ENCODE results near the gene RBM44.

RBM44 gene

DNA sequence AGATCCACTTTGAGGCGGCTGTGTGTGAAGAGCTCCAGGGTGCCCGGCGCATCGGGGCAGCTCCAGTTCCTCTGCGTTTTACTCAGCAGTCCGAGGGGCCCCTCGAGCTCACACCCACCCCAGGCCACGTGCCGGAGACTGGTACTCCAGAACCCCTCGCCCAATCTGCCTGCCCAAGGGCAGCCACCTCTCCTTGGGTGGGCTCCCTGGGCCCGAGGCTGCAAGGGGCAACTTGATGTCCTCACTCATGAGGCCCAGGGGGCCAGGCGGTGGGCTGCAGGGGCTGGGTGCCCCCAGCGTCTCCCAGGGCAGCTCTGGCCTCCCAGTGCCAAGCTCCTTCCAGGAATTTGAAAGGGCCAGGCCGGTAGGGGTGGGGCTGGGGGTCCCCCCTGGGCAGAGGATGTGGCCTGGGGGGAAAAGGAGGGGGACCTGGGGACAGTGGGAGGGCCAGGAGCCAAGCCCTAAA is 77.5 kb downstream of the RBM44 start:
- H3K4me3 Mint-ChIP-seq, result no peak overlapping the region
- H3K27ac Mint-ChIP-seq, result no peak overlapping the region
- H3K27me3 Mint-ChIP-seq (ENCODE audit: low read depth, poor library complexity), result peaks cover 17% of the 10 kb centered on the region
- no peaks in the 10 kb centered on the region for H3K36me3 Mint-ChIP-seq (ENCODE audit: low read depth)
- H3K4me1 Mint-ChIP-seq, result peaks cover 15% of the 10 kb centered on the region
- no peak for DNase-seq
- H3K9me3 Mint-ChIP-seq, result no peaks in the 10 kb centered on the region
- TF ChIP-seq, protein P1, sequence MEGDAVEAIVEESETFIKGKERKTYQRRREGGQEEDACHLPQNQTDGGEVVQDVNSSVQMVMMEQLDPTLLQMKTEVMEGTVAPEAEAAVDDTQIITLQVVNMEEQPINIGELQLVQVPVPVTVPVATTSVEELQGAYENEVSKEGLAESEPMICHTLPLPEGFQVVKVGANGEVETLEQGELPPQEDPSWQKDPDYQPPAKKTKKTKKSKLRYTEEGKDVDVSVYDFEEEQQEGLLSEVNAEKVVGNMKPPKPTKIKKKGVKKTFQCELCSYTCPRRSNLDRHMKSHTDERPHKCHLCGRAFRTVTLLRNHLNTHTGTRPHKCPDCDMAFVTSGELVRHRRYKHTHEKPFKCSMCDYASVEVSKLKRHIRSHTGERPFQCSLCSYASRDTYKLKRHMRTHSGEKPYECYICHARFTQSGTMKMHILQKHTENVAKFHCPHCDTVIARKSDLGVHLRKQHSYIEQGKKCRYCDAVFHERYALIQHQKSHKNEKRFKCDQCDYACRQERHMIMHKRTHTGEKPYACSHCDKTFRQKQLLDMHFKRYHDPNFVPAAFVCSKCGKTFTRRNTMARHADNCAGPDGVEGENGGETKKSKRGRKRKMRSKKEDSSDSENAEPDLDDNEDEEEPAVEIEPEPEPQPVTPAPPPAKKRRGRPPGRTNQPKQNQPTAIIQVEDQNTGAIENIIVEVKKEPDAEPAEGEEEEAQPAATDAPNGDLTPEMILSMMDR (IDR thresholded peaks at IDR 0.05), result no peak

DNA sequence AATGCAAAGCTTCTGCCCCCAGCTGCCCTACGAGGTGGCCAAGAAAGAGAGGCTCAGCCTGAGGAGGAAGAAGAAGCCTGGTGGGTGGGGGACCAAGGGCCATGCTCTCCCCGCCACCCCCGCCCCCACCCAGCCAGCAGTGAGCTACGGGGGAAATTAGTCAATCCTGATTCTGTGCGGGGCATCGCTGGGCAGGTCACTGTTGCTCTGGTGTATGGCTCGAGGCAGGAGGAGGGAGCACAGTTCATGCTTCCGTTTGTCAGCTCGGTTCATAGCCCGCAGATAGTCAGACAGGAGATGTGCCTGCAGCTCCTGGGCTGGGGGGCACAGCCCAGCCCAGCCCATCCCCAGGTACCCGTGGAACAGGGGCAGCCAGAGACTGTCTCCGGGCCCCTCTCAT is 78.0 kb downstream of the RBM44 start:
- Mint-ChIP-seq H3K36me3 (ENCODE audit: low read depth) (no peaks in the 10 kb centered on the region), H3K4me1 (peaks cover 10% of the 10 kb centered on the region), H3K27ac (no peak overlapping the region), H3K9me3 (no peaks in the 10 kb centered on the region), H3K4me3 (no peak overlapping the region), H3K27me3 (ENCODE audit: low read depth, poor library complexity) (peaks cover 17% of the 10 kb centered on the region)
- TF ChIP-seq, protein P1 (IDR thresholded peaks at IDR 0.05), result no peak
- DNase-seq, result no peak

DNA sequence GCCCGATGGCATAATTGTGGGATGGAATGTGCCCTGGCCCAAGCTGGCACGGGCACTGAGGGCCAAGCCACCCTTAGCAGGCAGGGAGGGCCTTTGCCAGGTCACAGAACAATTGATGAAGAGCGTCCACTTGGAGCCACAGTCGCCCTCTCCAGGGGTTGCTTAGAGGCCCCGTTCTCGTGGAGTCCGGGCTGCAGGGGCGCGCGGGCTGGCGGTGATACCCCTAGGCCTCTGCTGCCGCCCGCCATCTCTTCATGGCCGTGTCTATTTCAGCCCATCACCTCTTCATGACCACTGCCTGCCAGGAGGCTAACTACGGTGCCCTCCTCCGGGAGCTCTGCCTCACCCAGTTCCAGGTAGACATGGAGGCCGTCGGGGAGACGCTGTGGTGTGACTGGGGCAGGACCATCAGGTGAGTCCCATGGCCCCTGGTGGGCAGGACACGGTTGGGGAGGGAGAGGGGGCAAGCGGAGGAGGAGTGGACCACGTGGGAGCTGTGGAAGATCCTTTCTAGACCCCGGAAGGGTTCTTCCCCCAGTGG is 78.4 kb downstream of the RBM44 start:
- Mint-ChIP-seq H3K4me3 (no peak overlapping the region), H3K4me1 (peaks cover 8% of the 10 kb centered on the region), H3K36me3 (ENCODE audit: low read depth) (no peaks in the 10 kb centered on the region), H3K27me3 (ENCODE audit: low read depth, poor library complexity) (peaks cover 17% of the 10 kb centered on the region), H3K27ac (no peak overlapping the region), H3K9me3 (no peaks in the 10 kb centered on the region)
- TF ChIP-seq, protein P1 (IDR thresholded peaks at IDR 0.05), result no peak
- no peak for DNase-seq

DNA sequence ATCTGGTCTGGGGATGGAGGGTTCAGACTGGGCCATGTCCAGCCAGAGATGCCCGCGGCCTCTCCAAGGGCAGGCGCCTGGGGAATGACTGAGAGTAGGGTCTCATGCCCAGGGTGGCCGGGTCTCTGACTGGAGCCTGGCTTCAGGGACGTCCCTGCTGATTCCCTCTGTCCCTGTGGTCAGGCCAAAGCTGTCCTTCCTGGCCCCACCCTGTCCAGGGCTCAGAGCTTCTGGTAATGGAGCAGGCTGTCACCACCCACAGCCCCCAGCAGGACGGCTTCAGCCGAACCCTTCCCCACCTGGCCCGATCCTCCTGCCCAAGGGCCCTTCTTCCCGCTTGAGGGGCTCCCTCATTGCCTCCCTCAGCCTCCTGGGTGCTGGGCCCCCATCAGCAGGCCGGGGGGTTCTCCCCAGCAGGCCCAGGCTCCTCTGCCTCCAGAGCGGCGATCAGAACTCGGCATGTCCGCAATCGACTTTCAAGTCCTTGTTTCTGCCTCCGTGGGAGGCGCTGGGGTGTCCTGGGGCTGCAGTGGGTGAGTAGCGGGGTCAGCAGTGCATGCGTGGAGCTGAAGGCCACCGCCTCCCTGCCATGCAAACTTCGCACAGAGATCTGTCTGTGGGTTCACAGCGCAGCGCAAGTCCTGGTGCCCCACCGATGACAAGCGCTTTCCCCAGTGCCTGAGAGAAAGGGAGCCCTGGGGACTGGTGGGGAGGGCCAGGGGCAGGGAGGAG is 79.2 kb downstream of the RBM44 start:
- peaks cover 20% of the 10 kb centered on the region for H3K27me3 Mint-ChIP-seq (ENCODE audit: low read depth, poor library complexity)
- no peaks in the 10 kb centered on the region for H3K9me3 Mint-ChIP-seq
- DNase-seq, result no peak
- peaks cover 8% of the 10 kb centered on the region for H3K4me1 Mint-ChIP-seq
- H3K27ac Mint-ChIP-seq, result no peak overlapping the region
- H3K36me3 Mint-ChIP-seq (ENCODE audit: low read depth), result no peaks in the 10 kb centered on the region
- H3K4me3 Mint-ChIP-seq, result no peak overlapping the region
- TF ChIP-seq, protein P1 (IDR thresholded peaks at IDR 0.05), result no peak

DNA sequence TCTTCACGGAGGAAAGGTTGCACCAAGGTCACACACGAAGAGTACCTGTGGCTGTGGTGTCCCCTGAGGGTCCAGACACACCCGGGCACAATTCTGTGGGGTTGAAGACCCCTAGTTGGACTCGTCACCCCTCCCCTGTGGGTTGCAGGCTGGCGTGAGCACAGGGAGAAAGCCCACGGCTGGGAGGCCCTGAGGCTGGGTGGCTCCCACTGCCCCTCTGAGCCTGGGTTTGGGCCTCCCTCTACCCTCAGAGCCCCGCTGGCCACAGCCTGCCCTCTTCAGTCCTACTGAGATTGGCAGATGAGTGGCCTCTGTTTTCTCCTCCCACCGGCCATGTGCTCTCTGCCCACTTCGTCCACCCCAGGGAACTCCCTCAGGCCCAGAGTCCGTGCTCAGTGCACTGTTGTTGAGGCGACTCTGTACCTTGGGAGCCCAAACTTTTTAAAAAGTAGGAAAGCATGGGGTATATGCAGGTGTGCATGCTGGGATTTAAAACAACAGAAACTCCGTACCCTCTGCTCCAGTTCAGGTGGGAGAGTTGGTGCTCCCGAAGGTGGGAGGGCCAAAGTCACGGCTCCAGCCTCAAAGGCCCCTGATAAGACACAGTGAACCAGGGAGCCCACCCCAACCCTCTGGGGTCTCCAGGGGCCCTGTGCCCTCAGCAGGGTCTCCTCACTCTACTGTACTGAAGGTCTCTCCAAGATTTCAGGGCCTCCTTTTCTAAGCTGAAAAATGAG is 79.9 kb downstream of the RBM44 start:
- Mint-ChIP-seq H3K27me3 (ENCODE audit: low read depth, poor library complexity) (peaks cover 18% of the 10 kb centered on the region), H3K9me3 (no peaks in the 10 kb centered on the region), H3K4me1 (peaks cover 12% of the 10 kb centered on the region), H3K36me3 (ENCODE audit: low read depth) (no peaks in the 10 kb centered on the region), H3K4me3 (no peak overlapping the region), H3K27ac (no peak overlapping the region)
- TF ChIP-seq, protein P1 (IDR thresholded peaks at IDR 0.05), result no peak
- no peak for DNase-seq

Measured in nephron progenitor cell (in vitro differentiated cells).